WTC11 (cell line): ENCODE data around the gene LIX1L.

Experiments used
- CTCF ChIP-seq: fragments of 200-600 bp; IDR thresholded peaks from 2 replicates; pipeline ENCODE4 v1.8.0; 2022; ENCODE audit warnings: antibody characterized with exemption
- E2F4 ChIP-seq: sonication (generic); formaldehyde crosslinking; IDR thresholded peaks from 2 replicates; pipeline ENCODE4 v1.8.1; 2022; ENCODE audit warnings: low read depth, mild to moderate bottlenecking, moderate library complexity, missing genetic modification reagents, borderline replicate concordance
- NR2C2 ChIP-seq: sonication (generic); formaldehyde crosslinking; IDR thresholded peaks from 2 replicates; pipeline ENCODE4 v1.8.0; 2022; ENCODE audit warnings: mild to moderate bottlenecking, missing genetic modification reagents
- ZNF423 ChIP-seq: fragments of 250-450 bp; sonication (Bioruptor Pico); IDR thresholded peaks from 2 replicates; pipeline ENCODE4 v2.1.2; 2022; ENCODE audit warnings: mild to moderate bottlenecking, moderate library complexity
- TF ChIP-seq, protein P1 (sequence below): sonication (generic); formaldehyde crosslinking; IDR thresholded peaks from 2 replicates; pipeline ENCODE4 v1.8.0; 2022; ENCODE audit warnings: missing genetic modification reagents
- TF ChIP-seq, protein P2 (sequence below): sonication (generic); formaldehyde crosslinking; IDR thresholded peaks from 2 replicates; pipeline ENCODE4 v1.8.1; 2023; ENCODE audit warnings: mild to moderate bottlenecking, missing genetic modification reagents

- TF ChIP-seq, protein P1, sequence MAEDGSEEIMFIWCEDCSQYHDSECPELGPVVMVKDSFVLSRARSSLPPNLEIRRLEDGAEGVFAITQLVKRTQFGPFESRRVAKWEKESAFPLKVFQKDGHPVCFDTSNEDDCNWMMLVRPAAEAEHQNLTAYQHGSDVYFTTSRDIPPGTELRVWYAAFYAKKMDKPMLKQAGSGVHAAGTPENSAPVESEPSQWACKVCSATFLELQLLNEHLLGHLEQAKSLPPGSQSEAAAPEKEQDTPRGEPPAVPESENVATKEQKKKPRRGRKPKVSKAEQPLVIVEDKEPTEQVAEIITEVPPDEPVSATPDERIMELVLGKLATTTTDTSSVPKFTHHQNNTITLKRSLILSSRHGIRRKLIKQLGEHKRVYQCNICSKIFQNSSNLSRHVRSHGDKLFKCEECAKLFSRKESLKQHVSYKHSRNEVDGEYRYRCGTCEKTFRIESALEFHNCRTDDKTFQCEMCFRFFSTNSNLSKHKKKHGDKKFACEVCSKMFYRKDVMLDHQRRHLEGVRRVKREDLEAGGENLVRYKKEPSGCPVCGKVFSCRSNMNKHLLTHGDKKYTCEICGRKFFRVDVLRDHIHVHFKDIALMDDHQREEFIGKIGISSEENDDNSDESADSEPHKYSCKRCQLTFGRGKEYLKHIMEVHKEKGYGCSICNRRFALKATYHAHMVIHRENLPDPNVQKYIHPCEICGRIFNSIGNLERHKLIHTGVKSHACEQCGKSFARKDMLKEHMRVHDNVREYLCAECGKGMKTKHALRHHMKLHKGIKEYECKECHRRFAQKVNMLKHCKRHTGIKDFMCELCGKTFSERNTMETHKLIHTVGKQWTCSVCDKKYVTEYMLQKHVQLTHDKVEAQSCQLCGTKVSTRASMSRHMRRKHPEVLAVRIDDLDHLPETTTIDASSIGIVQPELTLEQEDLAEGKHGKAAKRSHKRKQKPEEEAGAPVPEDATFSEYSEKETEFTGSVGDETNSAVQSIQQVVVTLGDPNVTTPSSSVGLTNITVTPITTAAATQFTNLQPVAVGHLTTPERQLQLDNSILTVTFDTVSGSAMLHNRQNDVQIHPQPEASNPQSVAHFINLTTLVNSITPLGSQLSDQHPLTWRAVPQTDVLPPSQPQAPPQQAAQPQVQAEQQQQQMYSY, result no peak
- TF ChIP-seq CTCF, result no peak
- no peak for TF ChIP-seq NR2C2 (CRISPR knock-in tag)
- no peak for TF ChIP-seq E2F4 (CRISPR knock-in tag)
- TF ChIP-seq, protein P2, sequence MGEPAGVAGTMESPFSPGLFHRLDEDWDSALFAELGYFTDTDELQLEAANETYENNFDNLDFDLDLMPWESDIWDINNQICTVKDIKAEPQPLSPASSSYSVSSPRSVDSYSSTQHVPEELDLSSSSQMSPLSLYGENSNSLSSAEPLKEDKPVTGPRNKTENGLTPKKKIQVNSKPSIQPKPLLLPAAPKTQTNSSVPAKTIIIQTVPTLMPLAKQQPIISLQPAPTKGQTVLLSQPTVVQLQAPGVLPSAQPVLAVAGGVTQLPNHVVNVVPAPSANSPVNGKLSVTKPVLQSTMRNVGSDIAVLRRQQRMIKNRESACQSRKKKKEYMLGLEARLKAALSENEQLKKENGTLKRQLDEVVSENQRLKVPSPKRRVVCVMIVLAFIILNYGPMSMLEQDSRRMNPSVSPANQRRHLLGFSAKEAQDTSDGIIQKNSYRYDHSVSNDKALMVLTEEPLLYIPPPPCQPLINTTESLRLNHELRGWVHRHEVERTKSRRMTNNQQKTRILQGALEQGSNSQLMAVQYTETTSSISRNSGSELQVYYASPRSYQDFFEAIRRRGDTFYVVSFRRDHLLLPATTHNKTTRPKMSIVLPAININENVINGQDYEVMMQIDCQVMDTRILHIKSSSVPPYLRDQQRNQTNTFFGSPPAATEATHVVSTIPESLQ (CRISPR knock-in tag), result no peak
- no peak for TF ChIP-seq ZNF423 (CRISPR knock-in tag)
These were observed 31.0 kb upstream of the LIX1L start for GRCh38 chr1:145988773-145989172.
